ENCODE measurements around the gene NBPF3.

- TF ChIP-seq POLR2A (IDR thresholded peaks at IDR 0.05) (no peak), EP300 (IDR thresholded peaks at IDR 0.05) (no peak), CTCF (IDR thresholded peaks at IDR 0.05) (peak in 5 of 7 experiments; percentile 11 to 44 (median 16))
Observed at GRCh38 chr1:21490774-21491487, 51.0 kb downstream of the NBPF3 start.
